Thyroid gland (tissue), 4 donors: ENCODE measurements around the gene HYAL4. TPM values are rescaled to one million over a fixed set of nuclear protein-coding genes. Genes with fewer than 3 reads are reported as not detected.

Source experiments
- DNase-seq, 2 donors: peaks; one replicate each; pipeline ENCODE4 v3.0.0-alpha.2; 2019
- H3K27ac ChIP-seq, 3 donors: fragments of 200-600 bp; sonication (generic); 1 replicate in 2 of 3; 2 replicates in 1 of 3; pipeline ENCODE4 v1.5.1; 2016 to 2019; ENCODE audit warnings: mild to moderate bottlenecking in 1 of 3, moderate library complexity in 1 of 3
- H3K27me3 ChIP-seq: fragments of 200-600 bp; sonication (generic); one replicate; pipeline ENCODE4 v1.5.1; 2019
- H3K36me3 ChIP-seq, 2 donors: fragments of 200-600 bp; sonication (generic); one replicate each; pipeline ENCODE4 v1.5.1; 2016 to 2019
- H3K4me1 ChIP-seq, 2 donors: fragments of 200-600 bp; sonication (generic); one replicate each; pipeline ENCODE4 v1.5.1; 2017 to 2019
- H3K4me3 ChIP-seq, 3 donors: fragments of 200-600 bp; sonication (generic); replicated peaks in 1 of 3; 1 replicate in 2 of 3; 2 replicates in 1 of 3; pipeline ENCODE4 v1.5.1; 2016; ENCODE audit warnings: mild to moderate bottlenecking in 1 of 3
- H3K9me3 ChIP-seq: fragments of 200-600 bp; sonication (generic); one replicate; pipeline ENCODE4 v1.5.1; 2017
- POLR2A ChIP-seq, 2 donors: fragments of 450-650 bp; IDR thresholded peaks; one replicate each; pipeline ENCODE4 v1.6.1; 2017; ENCODE audit warnings: antibody characterized with exemption in 2 of 2, mild to moderate bottlenecking in 2 of 2, moderate library complexity in 1 of 2
- WGBS, 2 donors: methylation state at CpG; one replicate each; pipeline ENCODE4 v1.1.5; 2017; 5-methylcytosine and 5-hydroxymethylcytosine counted together
- intact Hi-C: fragments of 100-400 bp; cut with DNase I; formaldehyde crosslinking; loops from one replicate; pipeline ENCODE4 v1.15.1; 2023
- total RNA-seq, 4 donors: library from RNA; depleted of rRNA; stranded (reverse); fragments of >200 nt; gene quantifications; one replicate each; pipeline ENCODE4 v1.2.3, GENCODE V29; 2016
- TF ChIP-seq, protein P1 (sequence below), 6 experiments: fragments of 200-600 bp in 3 of 6; fragments of 450-650 bp in 3 of 6; sonication (generic) in 3 of 6; IDR thresholded peaks; one replicate each; pipeline ENCODE4 v1.5.1; 2016 to 2019; ENCODE audit warnings: antibody characterized with exemption in 6 of 6, mild to moderate bottlenecking in 2 of 6, inconsistent platforms in 1 of 6, moderate library complexity in 1 of 6

Gene HYAL4
- total RNA-seq, 4 donors from 2014 or later, result 0.13 to 0.89 TPM; not detected in 2

DNA sequence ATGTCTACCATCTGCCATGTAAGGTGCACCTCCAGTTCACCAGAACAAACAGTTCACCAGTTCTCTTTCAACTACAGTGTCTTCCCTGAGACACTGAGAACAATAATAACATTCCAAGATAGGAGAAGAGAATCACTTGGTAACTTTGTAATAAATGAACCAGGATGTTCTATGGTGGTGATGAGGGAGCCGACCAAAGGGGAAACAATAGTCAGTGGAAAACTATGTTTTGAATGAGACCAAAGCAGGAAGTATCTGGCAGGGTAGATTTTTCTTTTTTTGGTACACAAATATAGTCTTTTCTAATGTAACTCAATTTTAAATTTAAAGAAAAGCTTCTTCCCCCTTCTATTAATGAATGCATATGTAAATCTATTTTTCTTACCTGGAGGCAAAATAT lies 20.0 kb downstream of the HYAL4 start:
- TF ChIP-seq, protein P1, sequence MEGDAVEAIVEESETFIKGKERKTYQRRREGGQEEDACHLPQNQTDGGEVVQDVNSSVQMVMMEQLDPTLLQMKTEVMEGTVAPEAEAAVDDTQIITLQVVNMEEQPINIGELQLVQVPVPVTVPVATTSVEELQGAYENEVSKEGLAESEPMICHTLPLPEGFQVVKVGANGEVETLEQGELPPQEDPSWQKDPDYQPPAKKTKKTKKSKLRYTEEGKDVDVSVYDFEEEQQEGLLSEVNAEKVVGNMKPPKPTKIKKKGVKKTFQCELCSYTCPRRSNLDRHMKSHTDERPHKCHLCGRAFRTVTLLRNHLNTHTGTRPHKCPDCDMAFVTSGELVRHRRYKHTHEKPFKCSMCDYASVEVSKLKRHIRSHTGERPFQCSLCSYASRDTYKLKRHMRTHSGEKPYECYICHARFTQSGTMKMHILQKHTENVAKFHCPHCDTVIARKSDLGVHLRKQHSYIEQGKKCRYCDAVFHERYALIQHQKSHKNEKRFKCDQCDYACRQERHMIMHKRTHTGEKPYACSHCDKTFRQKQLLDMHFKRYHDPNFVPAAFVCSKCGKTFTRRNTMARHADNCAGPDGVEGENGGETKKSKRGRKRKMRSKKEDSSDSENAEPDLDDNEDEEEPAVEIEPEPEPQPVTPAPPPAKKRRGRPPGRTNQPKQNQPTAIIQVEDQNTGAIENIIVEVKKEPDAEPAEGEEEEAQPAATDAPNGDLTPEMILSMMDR (IDR thresholded peaks at IDR 0.05), result no peak
- no peak for TF ChIP-seq POLR2A (IDR thresholded peaks at IDR 0.05)
- no peak overlapping the region for H3K4me3 ChIP-seq
- no peaks in the 10 kb centered on the region for H3K4me1 ChIP-seq
- intact Hi-C loops, result loop anchor here (5.0 to 10.0 kb wide), 2 partner anchors 70 to 183 kb away; no protein-coding TSS in a partner anchor
- DNase-seq, result no peak
- 74 to 91% methylated on average over 1 of the region's 1 CpG for WGBS, 2 donors
- H3K27me3 ChIP-seq, result no peaks in the 10 kb centered on the region
- H3K9me3 ChIP-seq, result no peaks in the 10 kb centered on the region
- H3K27ac ChIP-seq, result no peak overlapping the region
- no peaks in the 10 kb centered on the region for H3K36me3 ChIP-seq

DNA sequence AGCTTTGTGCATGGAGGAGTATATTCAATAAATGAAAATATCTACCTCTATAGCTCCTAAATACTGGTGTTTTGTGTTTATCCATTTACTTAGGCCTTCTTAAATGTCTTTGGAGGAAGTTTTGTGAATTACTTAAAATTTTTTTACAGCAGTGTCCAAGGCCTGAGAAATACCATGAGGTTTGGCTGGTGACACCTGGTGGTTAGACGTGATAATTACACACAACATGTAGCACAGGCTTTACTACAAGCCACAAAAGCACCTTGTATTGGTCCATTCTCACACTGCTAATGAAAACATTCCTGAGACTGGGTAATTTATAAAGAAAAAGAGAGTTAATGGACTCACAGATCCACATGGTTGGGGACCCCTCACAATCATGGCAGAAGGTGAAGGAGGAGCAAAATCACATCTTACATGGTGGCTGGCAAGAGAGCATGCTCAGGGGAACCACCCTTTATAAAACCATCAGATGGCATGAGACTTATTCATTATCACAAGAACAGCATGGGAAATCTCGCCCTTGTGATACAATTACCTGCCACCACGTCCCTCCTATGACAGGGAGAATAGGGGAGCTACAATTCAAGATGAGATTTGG lies 20.6 kb downstream of the HYAL4 start:
- Histone ChIP-seq H3K27me3 (no peaks in the 10 kb centered on the region), H3K9me3 (no peaks in the 10 kb centered on the region), H3K36me3 (no peaks in the 10 kb centered on the region), H3K4me1 (no peaks in the 10 kb centered on the region), H3K27ac (no peak overlapping the region), H3K4me3 (no peak overlapping the region)
- peak; percentile 46 to 53 for DNase-seq
- intact Hi-C loops, result loop anchor here (5.0 to 10.0 kb wide), 2 partner anchors 71 to 183 kb away; no protein-coding TSS in a partner anchor
- 21 to 30% methylated on average over 3 of the region's 3 CpGs for WGBS, 2 donors
- TF ChIP-seq, protein P1 (IDR thresholded peaks at IDR 0.05), result peak; percentile 60 to 84 (median 76)
- no peak for TF ChIP-seq POLR2A (IDR thresholded peaks at IDR 0.05)

DNA sequence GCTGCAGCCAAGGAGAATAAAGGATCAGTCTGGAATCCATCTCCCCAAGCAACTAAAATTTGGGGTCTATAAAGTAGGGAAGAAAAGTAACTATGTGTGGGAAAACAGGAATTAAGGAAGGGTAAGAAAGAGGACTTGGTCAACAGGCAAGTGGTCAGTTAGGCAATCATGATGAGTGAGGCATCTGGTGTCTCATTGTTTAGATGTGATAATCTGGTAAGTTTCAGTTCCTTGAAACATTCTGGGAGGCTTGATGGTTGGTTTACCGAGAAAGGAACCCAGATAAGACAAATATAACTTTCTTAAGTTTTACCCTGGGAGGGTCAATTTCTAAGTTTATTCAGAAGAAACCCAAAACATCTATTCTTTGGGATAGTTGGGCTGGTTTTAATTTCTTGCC lies 22.3 kb downstream of the HYAL4 start:
- TF ChIP-seq, protein P1 (IDR thresholded peaks at IDR 0.05), result no peak
- TF ChIP-seq POLR2A (IDR thresholded peaks at IDR 0.05), result no peak
- no peaks in the 10 kb centered on the region for H3K36me3 ChIP-seq
- no peaks in the 10 kb centered on the region for H3K4me1 ChIP-seq
- no peak for DNase-seq
- H3K9me3 ChIP-seq, result no peaks in the 10 kb centered on the region
- WGBS, 2 donors, result 73 to 83% methylated on average over 1 of the region's 1 CpG
- no peaks in the 10 kb centered on the region for H3K27me3 ChIP-seq
- intact Hi-C loops, result loop anchor here (5.0 to 10.0 kb wide), 2 partner anchors 72 to 185 kb away; no protein-coding TSS in a partner anchor
- H3K27ac ChIP-seq, result no peak overlapping the region
- H3K4me3 ChIP-seq, result no peak overlapping the region

DNA sequence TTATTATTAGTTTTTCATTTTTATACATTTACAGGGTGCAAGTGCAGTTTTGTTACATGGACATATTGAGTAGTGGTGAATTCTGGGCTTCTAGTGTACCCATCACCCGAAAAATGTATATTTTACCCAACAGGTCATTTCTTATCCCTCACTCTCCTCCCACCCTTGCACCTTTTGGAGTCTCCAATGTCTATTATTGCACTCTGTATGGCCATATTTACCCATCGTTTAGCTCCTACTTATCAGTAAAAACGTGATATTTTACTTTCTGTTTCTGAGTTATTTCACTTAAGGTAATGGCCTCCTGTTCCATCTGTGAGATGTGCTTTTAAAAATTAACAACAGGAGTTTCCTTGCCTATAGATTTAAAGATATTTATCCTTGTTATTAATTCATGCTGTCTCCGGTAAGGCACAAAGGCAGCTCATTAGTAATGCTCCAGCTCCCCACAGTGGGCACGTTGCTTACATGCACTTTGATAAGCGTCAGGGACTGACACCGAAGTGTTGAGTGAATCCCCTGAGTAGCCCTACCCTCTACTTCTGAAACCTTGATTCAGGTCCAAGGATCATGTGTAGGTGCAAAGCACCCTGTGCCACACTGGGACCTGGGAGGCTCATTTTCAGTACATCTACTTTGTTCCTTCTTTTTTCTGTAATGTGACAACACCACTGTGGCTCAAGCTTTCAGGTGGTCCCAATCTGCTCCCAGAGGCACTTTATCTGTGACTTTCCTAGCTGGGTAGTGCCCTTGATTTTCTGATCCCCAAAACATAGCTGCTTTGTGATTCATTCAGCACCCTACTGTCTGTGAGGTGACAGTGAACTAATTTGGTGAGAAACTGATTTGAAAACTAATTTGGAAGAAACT lies 27.3 kb downstream of the HYAL4 start:
- WGBS, 2 donors, result 23 to 24% methylated on average over 7 of the region's 7 CpGs
- Histone ChIP-seq H3K4me3 (no peak overlapping the region), H3K9me3 (no peaks in the 10 kb centered on the region), H3K4me1 (no peaks in the 10 kb centered on the region), H3K27ac (no peak overlapping the region), H3K36me3 (no peaks in the 10 kb centered on the region), H3K27me3 (no peaks in the 10 kb centered on the region)
- intact Hi-C loops, result no loop called here
- peak; percentile 19 to 43 for DNase-seq
- TF ChIP-seq POLR2A (IDR thresholded peaks at IDR 0.05), result no peak
- TF ChIP-seq, protein P1 (IDR thresholded peaks at IDR 0.05), result peak in 4 of 6 experiments; percentile 16 to 54 (median 44)

DNA sequence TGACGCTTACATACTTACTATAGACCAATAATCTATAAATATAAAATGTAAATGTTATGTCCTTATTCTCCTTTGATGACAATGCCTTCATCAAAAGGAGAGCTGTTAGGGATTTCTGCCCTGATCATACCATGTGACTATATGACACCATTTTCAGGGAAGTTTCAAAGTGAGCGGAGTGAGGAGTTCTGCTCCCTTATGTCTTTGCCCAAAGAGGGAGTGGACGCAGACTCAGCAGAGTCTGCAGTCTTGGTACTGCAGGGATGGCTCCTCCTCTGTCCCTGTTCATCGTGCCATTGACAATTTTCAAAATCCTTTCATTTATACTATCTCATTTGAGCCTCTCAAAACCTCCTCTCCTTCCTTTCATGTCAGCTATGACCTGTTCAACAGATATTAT lies 27.9 kb downstream of the HYAL4 start:
- Histone ChIP-seq H3K36me3 (no peaks in the 10 kb centered on the region), H3K27ac (no peak overlapping the region), H3K4me1 (no peaks in the 10 kb centered on the region), H3K9me3 (no peaks in the 10 kb centered on the region), H3K27me3 (no peaks in the 10 kb centered on the region), H3K4me3 (no peak overlapping the region)
- WGBS, 2 donors, result 73 to 78% methylated on average over 4 of the region's 4 CpGs
- intact Hi-C loops, result no loop called here
- no peak for DNase-seq
- no peak for TF ChIP-seq POLR2A (IDR thresholded peaks at IDR 0.05)
- TF ChIP-seq, protein P1 (IDR thresholded peaks at IDR 0.05), result no peak
